HepG2 (cell line): ENCODE measurements around the gene TPRKB. TPM values are rescaled to one million over a fixed set of nuclear protein-coding genes. Genes with fewer than 3 reads are reported as not detected.

ENCODE experiments used
- DNMT1 ChIP-seq: sonication (generic); formaldehyde crosslinking; IDR thresholded peaks from 2 replicates; pipeline ENCODE4 v1.5.1; 2020; ENCODE audit warnings: mild to moderate bottlenecking, missing genetic modification reagents
- NKX3-1 ChIP-seq: sonication (generic); formaldehyde crosslinking; IDR thresholded peaks from 2 replicates; pipeline ENCODE4 v1.5.0; 2020; ENCODE audit warnings: missing genetic modification reagents
- SYNCRIP ChIP-seq: fragments of 200-400 bp; formaldehyde crosslinking; IDR thresholded peaks from 2 replicates; pipeline ENCODE4 v1.6.1; 2018; ENCODE audit warnings: mild to moderate bottlenecking, low read depth, low read length; ENCODE audit not compliant: insufficient read depth
- ZNF207 ChIP-seq: fragments of 450-650 bp; IDR thresholded peaks from 2 replicates; pipeline ENCODE4 v1.6.1; 2016; ENCODE audit warnings: antibody characterized with exemption, borderline replicate concordance
- ZNF776 ChIP-seq: sonication (generic); formaldehyde crosslinking; IDR thresholded peaks from 2 replicates; pipeline ENCODE4 v1.4.0; 2020; ENCODE audit warnings: mild to moderate bottlenecking, missing genetic modification reagents
- ZNF792 ChIP-seq: IDR thresholded peaks from 2 replicates; pipeline ENCODE4 v1.6.1; 2016
- polyA plus RNA-seq, 8 experiments: library from polyadenylated mRNA; depleted of rRNA in 3 of 8; stranded (reverse) in 7 of 8; unstranded in 1 of 8; fragments of >200 nt; fragmentation: Illumina TruSeq in 4 of 8; extraction: Trizol in 4 of 8; gene quantifications; 2 replicates each; pipeline versions ENCODE4 v1.2.1 to v1.2.3, GENCODE V29; 2011 to 2016; ENCODE audit warnings: low read depth in 4 of 8, missing spikeins in 1 of 8, mixed read lengths in 1 of 8; ENCODE audit not compliant: insufficient read depth in 1 of 8
- total RNA-seq, 5 experiments: library from RNA; depleted of rRNA; stranded (reverse); fragments of >200 nt; fragmentation: Illumina TruSeq; extraction: Trizol; gene quantifications; 2 replicates each; pipeline ENCODE4 v1.2.3, GENCODE V29; 2016; ENCODE audit warnings: low read depth in 1 of 5
- TF ChIP-seq, protein P1 (sequence below): sonication (generic); formaldehyde crosslinking; IDR thresholded peaks from 2 replicates; pipeline ENCODE4 v1.9.0; 2021; ENCODE audit warnings: missing genetic modification reagents, borderline replicate concordance
- TF ChIP-seq, protein P2 (sequence below), 2 experiments: sonication (generic) in 1 of 2; formaldehyde crosslinking in 1 of 2; IDR thresholded peaks; 2 replicates each; pipeline versions ENCODE4 v1.4.0 to v1.6.1; 2018 to 2020; ENCODE audit warnings: missing genetic modification reagents in 2 of 2, borderline replicate concordance in 1 of 2, low read depth in 1 of 2, mild to moderate bottlenecking in 1 of 2, missing biosample characterization in 1 of 2
- TF ChIP-seq, protein P3 (sequence below): sonication (generic); formaldehyde crosslinking; IDR thresholded peaks from 2 replicates; pipeline ENCODE4 v1.5.0; 2020; ENCODE audit warnings: mild to moderate bottlenecking, missing genetic modification reagents, borderline replicate concordance

TPRKB gene
- total and polyA plus RNA-seq, 2 of the 13 experiments (the other 11 are each of a cell fraction or from before 2014, with no cell fraction given), result 32.0 to 58.0 TPM

DNA sequence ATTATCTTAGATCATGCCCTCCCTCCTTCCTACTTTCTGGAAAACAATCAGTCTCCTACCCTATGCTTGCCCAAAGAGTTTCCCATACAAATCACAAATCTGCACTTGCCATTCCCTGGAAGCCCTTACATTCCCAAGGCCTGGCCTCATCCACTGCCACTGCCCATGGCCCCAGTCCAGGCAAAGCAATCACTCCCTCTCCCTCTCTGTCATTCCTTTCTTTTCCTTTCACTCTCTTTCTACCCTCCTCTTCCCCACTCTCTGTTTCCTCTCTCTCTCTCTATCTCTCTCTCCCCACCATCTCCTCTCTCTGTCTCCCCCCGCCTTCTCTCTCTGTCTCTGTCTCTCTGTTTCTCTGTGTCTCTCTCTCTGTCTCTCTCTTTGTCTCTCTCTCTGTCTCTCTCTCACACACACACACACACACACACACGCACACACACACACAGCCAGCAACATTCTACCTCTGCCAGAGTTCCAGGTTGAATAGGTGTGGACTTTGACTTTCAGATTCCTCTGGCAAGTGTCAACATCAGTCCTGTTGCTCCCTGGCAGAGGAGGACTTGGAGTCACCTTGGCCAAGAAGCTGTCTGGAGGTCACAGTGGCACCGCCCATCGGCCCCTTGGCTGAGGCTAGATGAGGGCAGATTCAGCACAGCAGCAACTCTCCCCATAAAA lies 51.2 kb downstream of the TPRKB start (continued):
- TF ChIP-seq, protein P1, sequence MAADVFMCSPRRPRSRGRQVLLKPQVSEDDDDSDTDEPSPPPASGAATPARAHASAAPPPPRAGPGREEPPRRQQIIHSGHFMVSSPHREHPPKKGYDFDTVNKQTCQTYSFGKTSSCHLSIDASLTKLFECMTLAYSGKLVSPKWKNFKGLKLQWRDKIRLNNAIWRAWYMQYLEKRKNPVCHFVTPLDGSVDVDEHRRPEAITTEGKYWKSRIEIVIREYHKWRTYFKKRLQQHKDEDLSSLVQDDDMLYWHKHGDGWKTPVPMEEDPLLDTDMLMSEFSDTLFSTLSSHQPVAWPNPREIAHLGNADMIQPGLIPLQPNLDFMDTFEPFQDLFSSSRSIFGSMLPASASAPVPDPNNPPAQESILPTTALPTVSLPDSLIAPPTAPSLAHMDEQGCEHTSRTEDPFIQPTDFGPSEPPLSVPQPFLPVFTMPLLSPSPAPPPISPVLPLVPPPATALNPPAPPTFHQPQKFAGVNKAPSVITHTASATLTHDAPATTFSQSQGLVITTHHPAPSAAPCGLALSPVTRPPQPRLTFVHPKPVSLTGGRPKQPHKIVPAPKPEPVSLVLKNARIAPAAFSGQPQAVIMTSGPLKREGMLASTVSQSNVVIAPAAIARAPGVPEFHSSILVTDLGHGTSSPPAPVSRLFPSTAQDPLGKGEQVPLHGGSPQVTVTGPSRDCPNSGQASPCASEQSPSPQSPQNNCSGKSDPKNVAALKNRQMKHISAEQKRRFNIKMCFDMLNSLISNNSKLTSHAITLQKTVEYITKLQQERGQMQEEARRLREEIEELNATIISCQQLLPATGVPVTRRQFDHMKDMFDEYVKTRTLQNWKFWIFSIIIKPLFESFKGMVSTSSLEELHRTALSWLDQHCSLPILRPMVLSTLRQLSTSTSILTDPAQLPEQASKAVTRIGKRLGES (CRISPR knock-in tag), result no peak
- no peak for TF ChIP-seq ZNF776 (CRISPR knock-in tag)
- TF ChIP-seq ZNF207, result no peak
- TF ChIP-seq SYNCRIP, result no peak
- no peak for TF ChIP-seq ZNF792
- TF ChIP-seq NKX3-1 (CRISPR knock-in tag), result no peak
- TF ChIP-seq, protein P2, sequence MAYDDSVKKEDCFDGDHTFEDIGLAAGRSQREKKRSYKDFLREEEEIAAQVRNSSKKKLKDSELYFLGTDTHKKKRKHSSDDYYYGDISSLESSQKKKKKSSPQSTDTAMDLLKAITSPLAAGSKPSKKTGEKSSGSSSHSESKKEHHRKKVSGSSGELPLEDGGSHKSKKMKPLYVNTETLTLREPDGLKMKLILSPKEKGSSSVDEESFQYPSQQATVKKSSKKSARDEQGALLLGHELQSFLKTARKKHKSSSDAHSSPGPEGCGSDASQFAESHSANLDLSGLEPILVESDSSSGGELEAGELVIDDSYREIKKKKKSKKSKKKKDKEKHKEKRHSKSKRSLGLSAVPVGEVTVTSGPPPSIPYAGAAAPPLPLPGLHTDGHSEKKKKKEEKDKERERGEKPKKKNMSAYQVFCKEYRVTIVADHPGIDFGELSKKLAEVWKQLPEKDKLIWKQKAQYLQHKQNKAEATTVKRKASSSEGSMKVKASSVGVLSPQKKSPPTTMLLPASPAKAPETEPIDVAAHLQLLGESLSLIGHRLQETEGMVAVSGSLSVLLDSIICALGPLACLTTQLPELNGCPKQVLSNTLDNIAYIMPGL (CRISPR knock-in tag; IDR thresholded peaks at IDR 0.05; ENCODE audit: borderline replicate concordance in 1 of 2, low read depth in 1 of 2), result no peak
- no peak for TF ChIP-seq DNMT1 (CRISPR knock-in tag)
- TF ChIP-seq, protein P3, sequence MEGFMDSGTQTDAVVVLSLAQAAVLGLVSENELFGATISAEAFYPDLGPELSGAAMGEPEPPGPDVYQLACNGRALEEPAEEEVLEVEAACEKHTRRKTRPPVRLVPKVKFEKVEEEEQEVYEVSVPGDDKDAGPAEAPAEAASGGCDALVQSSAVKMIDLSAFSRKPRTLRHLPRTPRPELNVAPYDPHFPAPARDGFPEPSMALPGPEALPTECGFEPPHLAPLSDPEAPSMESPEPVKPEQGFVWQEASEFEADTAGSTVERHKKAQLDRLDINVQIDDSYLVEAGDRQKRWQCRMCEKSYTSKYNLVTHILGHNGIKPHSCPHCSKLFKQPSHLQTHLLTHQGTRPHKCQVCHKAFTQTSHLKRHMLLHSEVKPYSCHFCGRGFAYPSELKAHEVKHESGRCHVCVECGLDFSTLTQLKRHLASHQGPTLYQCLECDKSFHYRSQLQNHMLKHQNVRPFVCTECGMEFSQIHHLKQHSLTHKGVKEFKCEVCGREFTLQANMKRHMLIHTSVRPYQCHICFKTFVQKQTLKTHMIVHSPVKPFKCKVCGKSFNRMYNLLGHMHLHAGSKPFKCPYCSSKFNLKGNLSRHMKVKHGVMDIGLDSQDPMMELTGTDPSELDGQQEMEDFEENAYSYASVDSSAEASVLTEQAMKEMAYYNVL (CRISPR knock-in tag), result peak; percentile 84
